HEK293 (cell line): ENCODE data around the gene WIPF3.

Experiments
- CTCF ChIA-PET: fragments of 350-600 bp; formaldehyde crosslinking; extraction: SDS; loops from one replicate; lab custom pipeline; 2021; ENCODE audit warnings: antibody characterized with exemption; lab: Yijun Ruan, JAX
- POLR2A ChIA-PET: fragments of 300-600 bp; formaldehyde crosslinking; extraction: SDS; loops from one replicate; lab custom pipeline; 2020; ENCODE audit warnings: antibody characterized with exemption, inconsistent platforms; lab: Yijun Ruan, JAX
- H3K27ac ChIP-seq: fragments of 200-500 bp; sonication (Bioruptor generic); 2 replicates; pipeline ENCODE4 v1.5.1; 2014; ENCODE audit warnings: low read depth, low read length, control low read depth, inconsistent platforms; ENCODE audit errors: extremely low read depth
- H3K36me3 ChIP-seq, 2 experiments: fragments of 200-500 bp in 1 of 2; sonication (Bioruptor generic) in 1 of 2; 1 replicate in 1 of 2; 2 replicates in 1 of 2; pipeline ENCODE4 v1.5.1; 2014 to 2017; ENCODE audit warnings: inconsistent platforms in 2 of 2, low read length in 2 of 2; ENCODE audit not compliant: control insufficient read depth in 2 of 2, insufficient read depth in 1 of 2
- H3K4me1 ChIP-seq: fragments of 200-500 bp; sonication (Bioruptor generic); 2 replicates; pipeline ENCODE4 v1.5.1; 2014; ENCODE audit warnings: mild to moderate bottlenecking, low read length, inconsistent platforms; ENCODE audit not compliant: control insufficient read depth, insufficient read depth
- H3K4me3 ChIP-seq: 2 replicates; pipeline ENCODE4 v1.5.1; 2011; ENCODE audit warnings: low read depth, mild to moderate bottlenecking, control low read depth, low read length, moderate library complexity
- H3K9me3 ChIP-seq: fragments of 200-500 bp; sonication (Bioruptor generic); 2 replicates; pipeline ENCODE4 v1.5.1; 2014; ENCODE audit warnings: low read depth, low read length, inconsistent platforms; ENCODE audit not compliant: control insufficient read depth, insufficient read depth
- BCL11B ChIP-seq: fragments of 450-650 bp; formaldehyde crosslinking; IDR thresholded peaks from 2 replicates; pipeline ENCODE4 v1.5.1; 2016; ENCODE audit warnings: low read depth, missing biosample characterization, missing genetic modification characterization
- GLI2 ChIP-seq: fragments of 450-650 bp; formaldehyde crosslinking; IDR thresholded peaks from 2 replicates; pipeline ENCODE4; 2017; ENCODE audit warnings: missing biosample characterization, missing genetic modification characterization, low read depth, borderline replicate concordance
- GLI4 ChIP-seq: fragments of 450-650 bp; formaldehyde crosslinking; IDR thresholded peaks from 2 replicates; pipeline ENCODE4 v1.5.1; 2016; ENCODE audit warnings: missing biosample characterization, missing genetic modification characterization
- GLIS1 ChIP-seq: fragments of 450-650 bp; formaldehyde crosslinking; IDR thresholded peaks from 2 replicates; pipeline ENCODE4 v1.5.1; 2016; ENCODE audit warnings: missing biosample characterization, missing genetic modification characterization
- MZF1 ChIP-seq: fragments of 450-650 bp; formaldehyde crosslinking; IDR thresholded peaks from 2 replicates; pipeline ENCODE4 v1.5.1; 2017; ENCODE audit warnings: missing biosample characterization, missing genetic modification characterization, borderline replicate concordance
- OSR2 ChIP-seq: fragments of 450-650 bp; formaldehyde crosslinking; IDR thresholded peaks from 2 replicates; pipeline ENCODE4 v1.5.1; 2016; ENCODE audit warnings: missing biosample characterization, missing genetic modification characterization
- SCRT2 ChIP-seq: fragments of 450-650 bp; formaldehyde crosslinking; IDR thresholded peaks from 2 replicates; pipeline ENCODE4 v1.5.1; 2016; ENCODE audit warnings: missing biosample characterization, missing genetic modification characterization
- SP2 ChIP-seq: fragments of 450-650 bp; formaldehyde crosslinking; IDR thresholded peaks from 2 replicates; pipeline ENCODE4 v1.5.1; 2016; ENCODE audit warnings: missing biosample characterization, missing genetic modification characterization
- YY1 ChIP-seq: fragments of 450-650 bp; formaldehyde crosslinking; IDR thresholded peaks from 2 replicates; pipeline ENCODE4 v1.5.1; 2018; ENCODE audit warnings: missing biosample characterization, missing genetic modification characterization
- ZBTB7A ChIP-seq: fragments of 450-650 bp; formaldehyde crosslinking; IDR thresholded peaks from 2 replicates; pipeline ENCODE4 v1.5.1; 2016; ENCODE audit warnings: low read depth, missing biosample characterization, missing genetic modification characterization
- ZNF112 ChIP-seq: fragments of 450-650 bp; formaldehyde crosslinking; IDR thresholded peaks from 2 replicates; pipeline ENCODE4 v1.5.0; 2017; ENCODE audit warnings: missing biosample characterization, missing genetic modification characterization
- ZNF335 ChIP-seq: fragments of 450-650 bp; formaldehyde crosslinking; conservative IDR thresholded peaks from 2 replicates; pipeline ENCODE4 v1.5.1; 2016; ENCODE audit warnings: missing biosample characterization, missing genetic modification characterization
- ZNF433 ChIP-seq: fragments of 450-650 bp; formaldehyde crosslinking; IDR thresholded peaks from 2 replicates; pipeline ENCODE4 v1.5.1; 2016; ENCODE audit warnings: missing biosample characterization, missing genetic modification characterization, low read depth
- ZNF558 ChIP-seq: fragments of 450-650 bp; formaldehyde crosslinking; IDR thresholded peaks from 2 replicates; pipeline ENCODE4 v1.5.1; 2016; ENCODE audit warnings: missing biosample characterization, missing genetic modification characterization
- ZNF623 ChIP-seq: fragments of 450-650 bp; formaldehyde crosslinking; IDR thresholded peaks from 2 replicates; pipeline ENCODE4 v1.5.1; 2016; ENCODE audit warnings: missing biosample characterization, missing genetic modification characterization
- ZNF664 ChIP-seq: fragments of 450-650 bp; formaldehyde crosslinking; IDR thresholded peaks from 2 replicates; pipeline ENCODE4 v1.5.1; 2016; ENCODE audit warnings: missing biosample characterization, missing genetic modification characterization
- ZNF701 ChIP-seq: fragments of 450-650 bp; formaldehyde crosslinking; IDR thresholded peaks from 2 replicates; pipeline ENCODE4 v1.5.1; 2016; ENCODE audit warnings: missing biosample characterization, missing genetic modification characterization
- ZNF777 ChIP-seq: fragments of 450-650 bp; formaldehyde crosslinking; IDR thresholded peaks from 2 replicates; pipeline ENCODE4 v1.5.1; 2017; ENCODE audit warnings: missing biosample characterization, missing genetic modification characterization, borderline replicate concordance
- ZNF785 ChIP-seq: fragments of 450-650 bp; formaldehyde crosslinking; IDR thresholded peaks from 2 replicates; pipeline ENCODE4 v1.5.1; 2016; ENCODE audit warnings: missing biosample characterization, missing genetic modification characterization
- ZSCAN30 ChIP-seq: fragments of 450-650 bp; IDR thresholded peaks from 2 replicates; pipeline ENCODE4 v1.5.1; 2018; ENCODE audit warnings: missing biosample characterization, mild to moderate bottlenecking, missing genetic modification characterization, moderate library complexity
- TF ChIP-seq, protein P1 (sequence below): fragments of 450-650 bp; formaldehyde crosslinking; optimal IDR thresholded peaks from 2 replicates; pipeline ENCODE3; 2016; ENCODE audit warnings: missing biosample characterization, mild to moderate bottlenecking, missing genetic modification characterization
- TF ChIP-seq, protein P2 (sequence below): fragments of 450-650 bp; formaldehyde crosslinking; IDR thresholded peaks from 2 replicates; pipeline ENCODE4 v1.5.1; 2016; ENCODE audit warnings: missing biosample characterization, missing genetic modification characterization
- TF ChIP-seq, protein P3 (sequence below): fragments of 450-650 bp; formaldehyde crosslinking; IDR thresholded peaks from 2 replicates; pipeline ENCODE4 v1.5.1; 2017; ENCODE audit warnings: missing biosample characterization, missing genetic modification characterization
- TF ChIP-seq, protein P4 (sequence below): fragments of 450-650 bp; formaldehyde crosslinking; IDR thresholded peaks from 2 replicates; pipeline ENCODE4 v1.5.1; 2016; ENCODE audit warnings: missing biosample characterization, missing genetic modification characterization
- TF ChIP-seq, protein P5 (sequence below): fragments of 450-650 bp; formaldehyde crosslinking; IDR thresholded peaks from 2 replicates; pipeline ENCODE4 v1.5.1; 2016; ENCODE audit warnings: missing biosample characterization, missing genetic modification characterization

Gene WIPF3, protein sequence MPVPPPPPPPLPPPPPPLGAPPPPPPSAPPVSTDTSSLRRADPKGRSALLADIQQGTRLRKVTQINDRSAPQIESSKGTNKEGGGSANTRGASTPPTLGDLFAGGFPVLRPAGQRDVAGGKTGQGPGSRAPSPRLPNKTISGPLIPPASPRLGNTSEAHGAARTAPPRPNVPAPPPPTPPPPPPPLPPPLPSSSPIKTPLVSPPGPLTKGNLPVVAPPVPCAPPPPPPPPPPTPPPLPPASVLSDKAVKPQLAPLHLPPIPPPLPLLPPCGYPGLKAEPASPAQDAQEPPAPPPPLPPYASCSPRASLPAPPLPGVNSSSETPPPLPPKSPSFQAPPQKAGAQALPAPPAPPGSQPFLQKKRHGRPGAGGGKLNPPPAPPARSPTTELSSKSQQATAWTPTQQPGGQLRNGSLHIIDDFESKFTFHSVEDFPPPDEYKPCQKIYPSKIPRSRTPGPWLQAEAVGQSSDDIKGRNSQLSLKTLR

DNA sequence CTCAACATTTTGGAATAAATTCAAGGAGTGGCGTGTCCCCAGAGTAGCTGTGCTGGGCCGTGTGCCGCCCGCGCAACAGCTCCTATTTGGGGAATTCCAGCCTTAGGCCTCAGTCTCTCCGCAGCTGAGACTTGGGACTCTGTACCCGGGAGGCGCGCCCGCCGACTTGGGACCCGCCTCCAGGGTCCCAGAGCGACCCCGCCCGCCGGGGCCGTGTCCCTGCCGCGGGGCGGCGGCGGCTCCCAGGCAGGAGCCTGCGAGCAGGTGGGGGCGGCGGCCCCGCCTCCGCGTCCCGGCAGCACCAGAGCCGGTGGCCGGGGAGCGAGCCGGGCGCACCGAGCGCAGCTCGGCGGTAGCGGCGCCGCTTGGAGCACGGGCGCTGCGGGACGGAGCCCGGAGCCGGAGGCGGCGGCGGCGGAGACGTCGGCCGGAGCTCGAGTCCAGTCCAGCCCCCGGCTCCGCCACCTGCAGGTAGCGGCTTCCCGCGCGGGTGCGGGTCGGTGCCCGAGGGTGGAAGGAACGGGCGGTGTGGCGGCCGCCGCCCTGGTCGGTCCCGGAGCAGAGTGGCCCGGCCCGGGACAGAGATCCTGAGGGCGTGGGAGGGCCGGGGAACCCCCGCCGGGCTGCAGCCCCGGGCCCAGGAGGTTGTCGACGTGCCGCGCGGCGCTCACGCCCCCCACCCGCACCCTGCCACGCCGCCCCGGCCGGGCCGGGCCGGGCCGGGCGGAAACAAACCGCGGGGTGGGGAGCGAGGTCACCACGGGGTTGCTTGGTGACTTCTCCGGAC lies at the start of gene WIPF3:
TSS of gene WIPF3 (plus strand) at position 301 of the 787 bp plus-strand sequence. CDS start 28,217 bp downstream, outside the sequence.
- peaks cover 12% of the 10 kb centered on the region for H3K4me1 ChIP-seq
- H3K9me3 ChIP-seq = no peaks in the 10 kb centered on the region
- TF ChIP-seq YY1 (tag by site-specific recombination) (no peak), OSR2 (no peak), GLI4 (tag by site-specific recombination) (no peak), SCRT2 (0 out of 2 replicates have a peak, but pooled peaks have one; percentile 28), ZNF335 (tag by site-specific recombination) (peak; percentile 39), ZBTB7A (no peak), MZF1 (no peak)
- TF ChIP-seq, protein P1, sequence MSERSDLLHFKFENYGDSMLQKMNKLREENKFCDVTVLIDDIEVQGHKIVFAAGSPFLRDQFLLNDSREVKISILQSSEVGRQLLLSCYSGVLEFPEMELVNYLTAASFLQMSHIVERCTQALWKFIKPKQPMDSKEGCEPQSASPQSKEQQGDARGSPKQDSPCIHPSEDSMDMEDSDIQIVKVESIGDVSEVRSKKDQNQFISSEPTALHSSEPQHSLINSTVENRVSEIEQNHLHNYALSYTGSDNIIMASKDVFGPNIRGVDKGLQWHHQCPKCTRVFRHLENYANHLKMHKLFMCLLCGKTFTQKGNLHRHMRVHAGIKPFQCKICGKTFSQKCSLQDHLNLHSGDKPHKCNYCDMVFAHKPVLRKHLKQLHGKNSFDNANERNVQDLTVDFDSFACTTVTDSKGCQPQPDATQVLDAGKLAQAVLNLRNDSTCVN (tag by site-specific recombination) = peak; percentile 40
- peak within 1 kb of the TSS; percentile 55 for H3K4me3 ChIP-seq
- ChIA-PET POLR2A (interaction anchor here (0.6 to 1.3 kb wide), 2 partner anchors 13 to 34 kb away, joined by 3 read pairs; no protein-coding TSS in a partner anchor), CTCF (interaction anchor here (0.6 to 1.9 kb wide), 2 partner anchors 115 to 123 kb away, joined by 3 to 5 read pairs; no protein-coding TSS in a partner anchor)
- H3K27ac ChIP-seq = peak within 1 kb of the TSS; percentile 54; the same call in 1 of the 2 replicates
- H3K36me3 ChIP-seq = no peaks in the 10 kb centered on the region

DNA sequence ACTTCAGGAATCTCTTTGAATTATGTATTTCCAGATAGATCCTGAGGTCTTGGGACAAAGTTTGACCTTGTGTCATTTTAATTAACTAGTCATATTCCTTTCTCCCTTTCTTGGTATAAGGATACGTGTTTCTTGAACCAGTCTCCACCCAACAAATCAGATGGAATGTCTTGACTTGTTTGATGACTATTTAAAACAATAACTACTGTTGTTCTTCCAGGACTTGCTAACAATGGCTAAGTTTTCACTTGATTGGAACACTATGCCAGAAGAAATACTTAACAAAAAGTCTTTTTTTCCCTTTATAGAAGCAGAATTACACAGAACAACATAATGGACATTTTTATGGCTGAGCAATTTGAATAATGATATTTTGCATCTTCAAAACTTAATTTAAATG lies 43.0 kb upstream of the WIPF3 start:
- POLR2A ChIA-PET = no interaction called here
- TF ChIP-seq ZNF623 (no peak), GLI2 (tag by site-specific recombination) (no peak), ZNF433 (tag by site-specific recombination) (no peak), ZNF701 (tag by site-specific recombination) (no peak), ZNF112 (tag by site-specific recombination) (no peak), BCL11B (tag by site-specific recombination) (no peak), ZSCAN30 (tag by site-specific recombination) (no peak), SP2 (no peak), ZNF777 (no peak), GLIS1 (no peak), ZNF558 (tag by site-specific recombination) (no peak), ZNF664 (no peak), ZNF785 (tag by site-specific recombination) (no peak)
- TF ChIP-seq, protein P2, sequence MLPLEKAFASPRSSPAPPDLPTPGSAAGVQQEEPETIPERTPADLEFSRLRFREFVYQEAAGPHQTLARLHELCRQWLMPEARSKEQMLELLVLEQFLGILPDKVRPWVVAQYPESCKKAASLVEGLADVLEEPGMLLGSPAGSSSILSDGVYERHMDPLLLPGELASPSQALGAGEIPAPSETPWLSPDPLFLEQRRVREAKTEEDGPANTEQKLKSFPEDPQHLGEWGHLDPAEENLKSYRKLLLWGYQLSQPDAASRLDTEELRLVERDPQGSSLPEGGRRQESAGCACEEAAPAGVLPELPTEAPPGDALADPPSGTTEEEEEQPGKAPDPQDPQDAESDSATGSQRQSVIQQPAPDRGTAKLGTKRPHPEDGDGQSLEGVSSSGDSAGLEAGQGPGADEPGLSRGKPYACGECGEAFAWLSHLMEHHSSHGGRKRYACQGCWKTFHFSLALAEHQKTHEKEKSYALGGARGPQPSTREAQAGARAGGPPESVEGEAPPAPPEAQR (tag by site-specific recombination) = no peak
- TF ChIP-seq, protein P3, sequence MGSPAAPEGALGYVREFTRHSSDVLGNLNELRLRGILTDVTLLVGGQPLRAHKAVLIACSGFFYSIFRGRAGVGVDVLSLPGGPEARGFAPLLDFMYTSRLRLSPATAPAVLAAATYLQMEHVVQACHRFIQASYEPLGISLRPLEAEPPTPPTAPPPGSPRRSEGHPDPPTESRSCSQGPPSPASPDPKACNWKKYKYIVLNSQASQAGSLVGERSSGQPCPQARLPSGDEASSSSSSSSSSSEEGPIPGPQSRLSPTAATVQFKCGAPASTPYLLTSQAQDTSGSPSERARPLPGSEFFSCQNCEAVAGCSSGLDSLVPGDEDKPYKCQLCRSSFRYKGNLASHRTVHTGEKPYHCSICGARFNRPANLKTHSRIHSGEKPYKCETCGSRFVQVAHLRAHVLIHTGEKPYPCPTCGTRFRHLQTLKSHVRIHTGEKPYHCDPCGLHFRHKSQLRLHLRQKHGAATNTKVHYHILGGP (tag by site-specific recombination) = no peak
- TF ChIP-seq, protein P4, sequence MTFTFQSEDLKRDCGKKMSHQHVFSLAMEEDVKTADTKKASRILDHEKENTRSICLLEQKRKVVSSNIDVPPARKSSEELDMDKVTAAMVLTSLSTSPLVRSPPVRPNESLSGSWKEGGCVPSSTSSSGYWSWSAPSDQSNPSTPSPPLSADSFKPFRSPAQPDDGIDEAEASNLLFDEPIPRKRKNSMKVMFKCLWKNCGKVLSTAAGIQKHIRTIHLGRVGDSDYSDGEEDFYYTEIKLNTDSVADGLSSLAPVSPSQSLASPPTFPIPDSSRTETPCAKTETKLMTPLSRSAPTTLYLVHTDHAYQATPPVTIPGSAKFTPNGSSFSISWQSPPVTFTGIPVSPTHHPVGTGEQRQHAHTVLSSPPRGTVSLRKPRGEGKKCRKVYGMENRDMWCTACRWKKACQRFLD = no peak
- TF ChIP-seq, protein P5, sequence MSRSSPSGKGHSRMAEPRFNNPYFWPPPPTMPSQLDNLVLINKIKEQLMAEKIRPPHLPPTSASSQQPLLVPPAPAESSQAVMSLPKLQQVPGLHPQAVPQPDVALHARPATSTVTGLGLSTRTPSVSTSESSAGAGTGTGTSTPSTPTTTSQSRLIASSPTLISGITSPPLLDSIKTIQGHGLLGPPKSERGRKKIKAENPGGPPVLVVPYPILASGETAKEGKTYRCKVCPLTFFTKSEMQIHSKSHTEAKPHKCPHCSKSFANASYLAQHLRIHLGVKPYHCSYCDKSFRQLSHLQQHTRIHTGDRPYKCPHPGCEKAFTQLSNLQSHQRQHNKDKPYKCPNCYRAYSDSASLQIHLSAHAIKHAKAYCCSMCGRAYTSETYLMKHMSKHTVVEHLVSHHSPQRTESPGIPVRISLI (tag by site-specific recombination) = no peak
- H3K9me3 ChIP-seq = no peaks in the 10 kb centered on the region
- H3K4me3 ChIP-seq = no peak overlapping the region
- CTCF ChIA-PET = no interaction called here
- no peak overlapping the region for H3K27ac ChIP-seq
- no peaks in the 10 kb centered on the region for H3K4me1 ChIP-seq
- no peaks in the 10 kb centered on the region for H3K36me3 ChIP-seq
